Subcutaneous adipose tissue (tissue), 4 donors: ENCODE data around the gene PAQR5. TPM values are rescaled to one million over a fixed set of nuclear protein-coding genes. Genes with fewer than 3 reads are reported as not detected.

Experiments used
- CTCF ChIP-seq: fragments of 450-650 bp; IDR thresholded peaks from one replicate; pipeline ENCODE4 v1.5.1; 2016; ENCODE audit warnings: low read depth, mild to moderate bottlenecking, control low read depth, antibody characterized with exemption, moderate library complexity
- total RNA-seq, 4 donors: library from RNA; depleted of rRNA; stranded (reverse); fragments of >200 nt; gene quantifications; one replicate each; pipeline ENCODE4 v1.1.0, GENCODE V29; 2016

The PAQR5 gene
- total RNA-seq, 4 donors from 2014 or later: 0.38 to 23.5 (median 2.2) TPM

DNA sequence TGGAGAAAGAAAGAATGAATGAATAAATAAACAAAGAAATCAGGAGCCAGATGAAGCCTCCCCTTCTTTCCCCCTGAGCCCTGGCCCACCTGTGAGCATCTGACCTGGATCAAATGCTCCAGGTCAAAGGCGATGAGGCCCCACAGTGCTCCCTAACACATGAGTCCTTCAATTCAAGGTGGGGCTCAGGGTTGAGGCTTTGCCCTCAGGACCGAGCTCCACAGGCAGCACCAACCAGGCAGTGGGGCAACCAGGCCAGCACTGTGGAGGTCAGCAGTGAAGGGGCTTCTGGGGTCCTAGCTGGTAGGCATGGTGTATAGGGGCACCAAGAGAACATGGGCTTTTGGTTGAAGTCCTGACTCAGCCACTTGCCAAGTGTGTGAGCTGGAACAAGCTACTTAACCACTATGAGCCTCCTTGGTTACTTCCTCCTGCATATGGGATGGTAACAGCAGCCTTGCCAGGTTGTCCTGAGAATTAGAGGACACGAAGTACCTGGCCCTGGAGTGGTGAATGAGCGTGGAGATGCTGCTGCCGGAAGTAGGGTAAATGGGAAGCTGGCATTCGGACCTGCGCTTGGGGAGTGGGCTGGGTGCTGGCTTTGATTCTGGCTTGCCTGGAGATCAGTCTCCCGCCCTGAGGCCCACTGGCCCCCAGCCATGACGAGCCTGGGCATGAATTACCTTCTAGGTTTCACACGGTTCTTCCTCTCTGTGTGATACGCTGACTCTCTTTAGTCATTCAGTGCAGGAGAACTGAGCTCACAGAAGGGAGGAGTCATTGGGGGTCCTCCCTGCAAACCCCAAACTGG is 10.0 kb upstream of the PAQR5 start:
- no peak for TF ChIP-seq CTCF

- no peak for TF ChIP-seq CTCF
Measured at GRCh38 chr15:69289342-69290146, 9.2 kb upstream of the PAQR5 start.

GRCh38 chr15:69290346-69291164 is 8.2 kb upstream of the PAQR5 start:
- TF ChIP-seq CTCF: no peak

GRCh38 chr15:69292826-69293420 is 5.8 kb upstream of the PAQR5 start:
- no peak for TF ChIP-seq CTCF

- TF ChIP-seq CTCF: no peak
Measured at GRCh38 chr15:69293741-69294615, 4.7 kb upstream of the PAQR5 start.

DNA sequence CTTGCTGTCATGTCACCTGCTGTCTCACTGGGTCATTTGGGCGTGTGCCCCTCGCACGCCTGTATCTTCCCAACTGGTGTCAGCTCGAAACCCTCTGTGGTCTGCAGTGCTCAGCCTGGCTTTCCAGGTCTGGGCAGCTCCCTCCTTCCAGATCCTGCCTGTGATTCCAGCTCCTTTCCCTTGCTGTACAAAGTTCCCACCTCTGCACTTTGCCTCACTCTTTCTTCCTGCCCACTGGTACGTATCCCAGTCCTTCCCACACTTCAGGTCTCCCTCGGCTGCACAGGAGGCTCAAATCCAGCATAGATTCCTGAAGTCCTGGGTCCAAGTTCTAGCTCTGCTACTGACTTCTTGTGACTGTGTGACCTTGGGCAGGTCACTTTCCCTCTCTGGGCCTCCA is 2.1 kb upstream of the PAQR5 start:
- no peak for TF ChIP-seq CTCF
